Measurements from ENCODE around the gene AGMO.

DNA sequence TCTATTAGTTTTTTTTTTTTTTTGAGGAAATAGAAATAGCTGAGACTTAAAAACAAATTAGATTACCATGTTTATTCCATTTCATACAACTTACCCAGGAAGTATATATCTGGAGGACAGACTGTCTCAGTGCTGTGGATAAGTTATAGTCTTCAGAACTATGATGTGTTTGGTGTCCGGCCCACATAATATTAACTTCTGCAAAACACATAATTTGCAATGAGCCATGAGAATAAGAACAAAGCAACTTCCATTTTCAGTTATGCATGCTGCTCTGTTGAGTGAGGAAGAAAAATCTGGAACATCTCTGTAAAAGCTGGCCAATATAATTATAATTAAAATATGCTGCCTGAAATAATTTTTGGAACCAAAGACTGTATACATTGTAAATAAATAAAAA is 130.9 kb downstream of the AGMO start:
- TF ChIP-seq EZH2phosphoT487 (conservative IDR thresholded peaks at IDR 0.05; ENCODE audit: low read length) (no peak), CTCF (IDR thresholded peaks at IDR 0.05; ENCODE audit: insufficient read depth, low read length, poor library complexity, severe bottlenecking) (no peak)

All from SU-DHL-6 (cell line).